ENCODE measurements around the gene BEGAIN. TPM values are rescaled to one million over a fixed set of nuclear protein-coding genes. Genes with fewer than 3 reads are reported as not detected.
A peak's percentile ranks its signal among the peaks of the same experiment; 100 is the strongest.

The BEGAIN gene
- total RNA-seq, 4 donors from 2014 or later, result 0.68 to 2.8 (median 1.1) TPM

- H3K9me3 ChIP-seq, result no peaks in the 10 kb centered on the region
- no peaks in the 10 kb centered on the region for H3K36me3 ChIP-seq
- no peak overlapping the region for H3K27ac ChIP-seq
- peaks cover 21% of the 10 kb centered on the region for H3K27me3 ChIP-seq
- H3K4me1 ChIP-seq, result peaks cover 15% of the 10 kb centered on the region
- H3K4me3 ChIP-seq, result no peak overlapping the region
- 51% methylated on average over 10 of the region's 10 CpGs for WGBS
- peak in 1 of 2 donors; percentile 13 for DNase-seq (ENCODE audit: low spot score in 2 of 2)
- TF ChIP-seq EP300 (IDR thresholded peaks at IDR 0.05) (no peak), POLR2AphosphoS5 (IDR thresholded peaks at IDR 0.05) (no peak), POLR2A (IDR thresholded peaks at IDR 0.05) (no peak)
- TF ChIP-seq, protein P1, sequence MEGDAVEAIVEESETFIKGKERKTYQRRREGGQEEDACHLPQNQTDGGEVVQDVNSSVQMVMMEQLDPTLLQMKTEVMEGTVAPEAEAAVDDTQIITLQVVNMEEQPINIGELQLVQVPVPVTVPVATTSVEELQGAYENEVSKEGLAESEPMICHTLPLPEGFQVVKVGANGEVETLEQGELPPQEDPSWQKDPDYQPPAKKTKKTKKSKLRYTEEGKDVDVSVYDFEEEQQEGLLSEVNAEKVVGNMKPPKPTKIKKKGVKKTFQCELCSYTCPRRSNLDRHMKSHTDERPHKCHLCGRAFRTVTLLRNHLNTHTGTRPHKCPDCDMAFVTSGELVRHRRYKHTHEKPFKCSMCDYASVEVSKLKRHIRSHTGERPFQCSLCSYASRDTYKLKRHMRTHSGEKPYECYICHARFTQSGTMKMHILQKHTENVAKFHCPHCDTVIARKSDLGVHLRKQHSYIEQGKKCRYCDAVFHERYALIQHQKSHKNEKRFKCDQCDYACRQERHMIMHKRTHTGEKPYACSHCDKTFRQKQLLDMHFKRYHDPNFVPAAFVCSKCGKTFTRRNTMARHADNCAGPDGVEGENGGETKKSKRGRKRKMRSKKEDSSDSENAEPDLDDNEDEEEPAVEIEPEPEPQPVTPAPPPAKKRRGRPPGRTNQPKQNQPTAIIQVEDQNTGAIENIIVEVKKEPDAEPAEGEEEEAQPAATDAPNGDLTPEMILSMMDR (IDR thresholded peaks at IDR 0.05), result no peak
These were observed 29.7 kb upstream of the BEGAIN start for GRCh38 chr14:100616854-100617409.

DNA sequence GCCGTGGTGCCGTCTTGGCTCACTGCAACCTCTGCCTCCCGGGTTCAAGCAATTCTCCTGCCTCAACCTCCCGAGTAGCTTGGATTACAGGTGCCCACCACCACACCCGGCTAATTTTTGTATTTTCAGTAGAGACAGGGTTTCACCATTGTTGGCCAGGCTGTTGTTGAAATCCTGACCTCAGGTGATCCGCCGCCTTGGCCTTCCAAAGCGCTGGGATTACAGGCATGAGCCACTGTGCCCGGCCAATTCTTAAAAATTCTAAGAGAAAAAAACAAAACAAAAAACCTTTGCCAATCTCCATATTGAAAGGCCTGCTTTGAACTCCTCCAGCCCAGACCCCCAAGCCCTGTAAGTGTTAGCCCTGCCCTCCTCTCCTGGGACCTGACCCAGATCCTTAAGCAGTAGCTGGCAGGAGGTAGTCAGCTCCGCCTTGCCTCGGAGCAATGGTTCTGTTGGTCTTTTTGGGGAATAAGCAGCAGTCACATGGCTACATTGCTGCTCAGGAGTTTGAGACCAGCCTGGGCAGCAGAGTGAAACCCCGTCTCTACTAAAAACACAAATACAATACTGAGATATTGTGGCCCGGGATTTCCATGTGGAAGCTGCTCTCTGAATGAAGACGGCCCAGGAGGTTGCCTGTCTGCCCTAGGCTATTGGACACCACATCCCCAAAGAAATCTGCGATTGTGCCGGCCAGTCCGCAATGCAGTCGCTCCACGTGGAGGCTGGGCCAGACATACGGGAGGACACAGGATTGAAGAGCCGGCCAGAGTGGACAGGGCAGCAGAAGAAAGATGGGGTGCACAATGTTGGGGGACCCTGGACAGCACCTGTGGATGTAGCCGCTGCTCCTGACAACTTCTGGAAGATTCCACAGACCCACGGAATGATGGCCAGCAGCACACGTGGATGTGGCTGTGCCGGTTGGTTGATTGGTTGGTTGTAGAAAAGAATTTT, 28.8 kb upstream of the BEGAIN start:
- DNase-seq (ENCODE audit: low spot score in 2 of 2), result peak; percentile 30 to 71
- 82% methylated on average over 21 of the region's 25 CpGs for WGBS
- no peaks in the 10 kb centered on the region for H3K9me3 ChIP-seq
- no peak for TF ChIP-seq EP300 (IDR thresholded peaks at IDR 0.05)
- TF ChIP-seq POLR2A (IDR thresholded peaks at IDR 0.05), result no peak
- TF ChIP-seq, protein P1 (IDR thresholded peaks at IDR 0.05), result no peak
- TF ChIP-seq POLR2AphosphoS5 (IDR thresholded peaks at IDR 0.05), result no peak
- no peak overlapping the region for H3K27ac ChIP-seq
- H3K36me3 ChIP-seq, result no peaks in the 10 kb centered on the region
- H3K4me1 ChIP-seq, result peaks cover 15% of the 10 kb centered on the region
- no peak overlapping the region for H3K4me3 ChIP-seq
- H3K27me3 ChIP-seq, result peaks cover 15% of the 10 kb centered on the region

GRCh38 chr14:100614803-100615202, 27.6 kb upstream of the BEGAIN start:
- DNase-seq (ENCODE audit: low spot score in 2 of 2), result no peak
- no peak for TF ChIP-seq POLR2A (IDR thresholded peaks at IDR 0.05)
- no peak for TF ChIP-seq POLR2AphosphoS5 (IDR thresholded peaks at IDR 0.05)
- TF ChIP-seq, protein P1 (IDR thresholded peaks at IDR 0.05), result no peak
- no peak for TF ChIP-seq EP300 (IDR thresholded peaks at IDR 0.05)
- H3K9me3 ChIP-seq, result no peaks in the 10 kb centered on the region

GRCh38 chr14:100612986-100613385, 25.8 kb upstream of the BEGAIN start:
- TF ChIP-seq, protein P1 (IDR thresholded peaks at IDR 0.05), result no peak
- no peak for TF ChIP-seq EP300 (IDR thresholded peaks at IDR 0.05)
- TF ChIP-seq POLR2AphosphoS5 (IDR thresholded peaks at IDR 0.05), result no peak
- no peak for TF ChIP-seq POLR2A (IDR thresholded peaks at IDR 0.05)
- no peaks in the 10 kb centered on the region for H3K36me3 ChIP-seq
- H3K4me1 ChIP-seq, result peaks cover 7% of the 10 kb centered on the region
- H3K27me3 ChIP-seq, result peaks cover 18% of the 10 kb centered on the region
- H3K9me3 ChIP-seq, result no peaks in the 10 kb centered on the region
- H3K4me3 ChIP-seq, result no peak overlapping the region
- 68% methylated on average over 9 of the region's 9 CpGs for WGBS
- H3K27ac ChIP-seq, result no peak overlapping the region
- peak; percentile 27 to 43 for DNase-seq (ENCODE audit: low spot score in 2 of 2)

More at GRCh38 chr14:100614803-100615202, 27.6 kb upstream of the BEGAIN start:
- Histone ChIP-seq H3K36me3 (no peaks in the 10 kb centered on the region), H3K27ac (no peak overlapping the region), H3K27me3 (peaks cover 16% of the 10 kb centered on the region), H3K4me3 (no peak overlapping the region), H3K4me1 (peaks cover 15% of the 10 kb centered on the region)

All from suprapubic skin (tissue), 4 donors.